Glomerular visceral epithelial cell (primary cell): ENCODE measurements around the gene GRAMD2A.

ENCODE experiments used
- DNase-seq: peaks from one replicate; pipeline ENCODE4 v3.0.0-alpha.2; 2016; ENCODE audit errors: extremely low spot score

The GRAMD2A gene

DNA sequence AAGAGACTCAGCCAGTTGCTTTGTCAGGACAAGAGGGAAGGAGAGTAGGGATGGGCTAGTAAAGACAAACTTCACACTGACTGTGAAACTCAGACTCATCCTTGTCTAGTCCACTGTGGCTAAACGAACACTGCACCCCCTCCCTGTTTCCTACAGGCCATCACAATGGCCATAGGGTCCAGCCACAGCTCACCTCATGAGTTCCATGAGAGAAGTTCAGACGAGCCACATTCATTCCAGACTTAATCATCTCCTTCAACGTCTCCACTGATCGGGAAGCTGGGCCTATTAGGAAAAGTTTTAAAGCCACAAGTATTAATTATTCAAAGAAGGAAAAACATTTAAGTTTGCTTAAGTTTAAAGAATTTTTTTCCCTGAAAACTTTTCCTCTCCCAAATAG lies 19.6 kb upstream of the GRAMD2A start:
- no peak for DNase-seq

DNA sequence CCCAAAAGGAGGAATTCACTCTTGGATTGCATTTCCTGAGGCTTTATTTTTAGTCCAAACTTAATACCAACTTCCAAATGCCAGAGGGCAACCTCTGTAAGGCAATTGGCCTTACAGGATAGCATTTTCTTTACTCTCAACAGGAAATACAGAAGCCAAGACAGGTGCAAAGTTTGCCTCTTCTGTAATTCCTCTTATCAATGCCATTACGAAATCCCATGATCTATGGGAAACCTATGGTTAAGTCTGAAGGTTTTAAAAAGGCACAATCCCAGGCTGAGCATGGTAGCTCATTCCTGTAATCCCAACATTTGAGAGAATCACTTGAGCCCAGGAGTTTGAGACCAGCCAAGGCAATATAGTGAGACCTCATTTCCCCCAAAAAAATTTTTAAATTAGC lies 18.5 kb upstream of the GRAMD2A start:
- DNase-seq, result no peak

DNA sequence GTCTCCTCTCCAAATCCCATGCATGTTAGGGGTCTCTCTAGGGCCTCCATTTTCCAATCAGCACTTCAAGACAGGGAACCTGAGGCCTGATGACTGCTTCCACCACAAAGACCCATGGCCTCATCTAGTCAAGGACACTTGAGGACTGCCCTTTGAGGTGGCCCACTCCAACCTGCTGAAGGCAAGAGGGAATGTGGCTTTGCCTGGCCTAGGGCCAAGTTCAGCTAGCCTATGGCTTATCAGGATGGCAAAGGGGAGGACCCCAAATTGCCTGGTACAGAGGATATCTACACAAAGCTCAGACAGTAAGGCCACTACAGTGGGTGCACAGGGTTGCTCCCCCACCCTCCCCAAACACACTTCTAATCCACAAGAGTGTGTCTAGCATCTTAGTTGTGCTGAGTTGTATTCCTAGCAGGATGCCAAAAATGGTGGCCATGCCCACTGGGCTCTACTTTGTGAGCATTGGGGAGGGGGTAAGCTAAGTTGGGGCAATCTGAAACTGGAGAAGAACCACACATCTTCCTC lies 10.0 kb upstream of the GRAMD2A start:
- no peak for DNase-seq

DNA sequence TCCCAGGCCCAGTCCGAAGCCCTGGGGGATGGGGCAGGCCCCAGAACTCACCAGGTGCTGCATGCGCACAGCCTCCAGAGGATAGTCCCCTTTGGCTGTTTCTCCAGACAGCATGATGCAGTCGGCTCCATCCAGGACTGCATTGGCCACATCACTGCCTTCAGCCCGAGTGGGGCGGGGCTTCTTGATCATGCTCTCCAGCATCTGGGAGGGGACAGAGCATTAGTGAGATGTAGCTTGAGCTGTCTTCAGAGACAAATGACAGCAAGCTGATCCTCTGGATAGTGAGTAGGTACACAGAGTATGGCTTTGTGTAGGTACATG lies 9.1 kb upstream of the GRAMD2A start:
- DNase-seq, result no peak

DNA sequence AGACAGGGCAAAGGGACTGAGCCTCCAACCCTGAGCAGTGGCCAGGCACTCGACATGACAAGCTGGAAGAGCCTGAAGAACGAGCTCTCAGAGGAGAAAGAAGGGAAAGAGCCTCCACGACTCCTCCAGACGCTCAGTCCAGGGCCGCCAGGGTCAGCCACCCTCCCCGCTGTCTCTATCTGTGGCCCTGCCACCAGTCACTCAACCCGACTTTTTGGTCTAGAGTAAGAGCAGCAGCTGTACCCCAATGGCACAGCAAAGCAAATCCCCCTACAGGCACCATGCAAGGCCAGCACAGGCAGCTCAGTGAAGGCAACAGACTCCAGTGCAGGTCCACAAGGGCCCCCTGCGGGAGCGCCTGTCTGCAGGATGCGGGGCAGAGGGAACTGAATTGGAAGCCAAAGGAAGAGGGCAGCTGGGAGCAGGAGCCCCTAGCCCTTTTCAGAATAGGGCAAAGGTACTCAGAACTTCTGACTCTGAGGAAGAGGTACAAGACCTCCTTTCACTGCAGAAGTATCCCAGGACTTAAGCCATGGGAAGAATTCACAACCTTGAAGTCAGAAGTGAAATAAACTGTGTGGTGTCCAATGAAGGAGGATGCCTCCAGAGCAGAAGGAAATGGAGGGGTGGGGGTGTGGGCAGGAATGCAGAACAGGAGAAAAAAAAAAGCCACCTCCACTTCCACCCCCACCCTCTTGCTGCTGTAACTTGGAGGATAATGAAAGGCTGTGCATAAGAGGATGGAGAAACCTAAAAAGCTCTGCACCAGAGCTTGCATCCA lies 8.5 kb upstream of the GRAMD2A start:
- DNase-seq, result no peak

DNA sequence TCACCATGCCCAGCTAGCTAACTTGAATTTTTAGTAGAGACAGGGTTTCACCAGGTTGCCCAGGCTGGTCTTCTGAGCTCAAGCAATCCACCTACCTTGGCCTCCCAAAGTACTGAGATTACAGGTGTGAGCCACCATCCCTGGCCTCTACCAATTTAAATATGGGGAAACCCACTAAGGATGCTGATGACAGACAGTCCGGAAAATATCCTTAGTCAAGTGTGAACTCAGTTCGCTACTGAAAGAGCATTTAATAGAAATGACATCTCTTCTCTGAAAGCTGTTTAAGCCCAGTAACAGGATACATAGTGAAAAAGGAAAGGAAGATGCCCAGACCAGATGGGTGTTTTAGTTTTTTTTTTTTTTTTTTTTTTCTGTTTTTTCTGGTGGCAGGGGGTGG lies 7.7 kb upstream of the GRAMD2A start:
- DNase-seq, result no peak

DNA sequence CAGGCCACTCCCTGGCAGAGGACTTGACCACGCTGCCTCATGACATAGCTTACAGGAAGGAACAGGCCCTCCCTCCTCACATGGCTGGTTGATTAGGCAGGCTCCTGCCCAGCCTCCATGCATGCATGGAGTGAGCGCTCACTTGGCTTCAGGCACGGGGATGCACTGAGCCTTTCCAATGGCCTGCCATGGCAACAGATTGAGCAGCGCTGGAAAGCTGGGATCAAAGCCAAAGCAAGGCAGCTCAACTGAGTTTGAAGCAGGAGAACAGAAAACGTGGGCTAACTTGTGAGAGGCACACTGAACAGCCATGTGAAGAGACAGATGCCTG lies 5.9 kb upstream of the GRAMD2A start:
- DNase-seq, result peak; percentile 93

DNA sequence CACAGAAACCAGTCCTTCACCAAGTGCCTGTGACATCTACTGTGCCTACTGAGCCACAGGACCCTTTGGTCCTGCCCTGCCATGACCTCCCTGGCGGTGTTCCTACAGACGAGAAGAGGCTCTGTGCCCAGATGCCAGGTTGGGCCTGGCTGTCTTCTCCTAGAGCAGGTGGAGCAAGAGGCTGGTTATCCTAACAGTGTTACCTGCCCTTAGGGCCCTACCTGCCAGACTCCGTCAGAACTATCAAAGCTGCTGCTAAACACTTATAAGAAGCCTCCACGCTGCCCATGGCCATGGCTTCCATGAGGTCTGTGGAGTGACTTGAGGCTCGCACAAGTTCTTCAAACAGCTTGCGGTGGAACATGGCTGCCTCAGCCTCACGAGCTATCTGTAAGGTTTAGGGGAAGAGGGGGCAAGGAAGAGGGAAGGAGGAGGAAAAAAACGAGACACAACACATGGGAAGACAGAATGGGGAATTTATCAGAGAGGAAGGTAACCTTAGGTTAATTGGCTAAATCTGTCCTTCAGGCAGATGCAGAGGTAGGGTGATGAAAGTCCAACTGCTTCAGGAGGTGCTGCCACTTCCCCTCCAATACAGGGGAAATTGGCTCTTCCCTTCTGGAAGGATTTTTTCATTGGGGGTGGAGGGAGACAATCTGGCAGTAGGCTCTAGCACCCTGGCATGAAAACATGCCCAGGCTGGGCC lies 5.4 kb upstream of the GRAMD2A start:
- DNase-seq, result no peak

DNA sequence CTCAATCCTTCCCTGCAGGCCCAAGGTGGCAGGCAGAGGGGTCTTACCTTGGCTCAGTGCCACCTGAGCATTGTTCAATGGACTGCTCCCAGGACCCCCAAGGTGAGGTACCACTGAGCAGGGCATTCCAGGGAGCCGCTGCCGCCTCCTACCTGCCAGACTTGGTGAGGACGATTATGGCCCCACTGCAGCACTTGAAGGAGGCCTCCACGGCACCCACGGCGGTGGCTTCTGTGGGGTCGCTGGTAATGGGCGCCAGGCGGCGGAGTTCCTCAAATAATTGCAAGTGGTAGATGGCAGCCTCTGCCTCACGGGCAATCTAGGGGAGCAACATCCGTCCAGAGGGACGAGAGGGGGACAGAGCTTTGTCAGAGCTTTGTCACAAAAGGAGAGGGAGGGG lies 4.7 kb upstream of the GRAMD2A start:
- DNase-seq, result no peak

DNA sequence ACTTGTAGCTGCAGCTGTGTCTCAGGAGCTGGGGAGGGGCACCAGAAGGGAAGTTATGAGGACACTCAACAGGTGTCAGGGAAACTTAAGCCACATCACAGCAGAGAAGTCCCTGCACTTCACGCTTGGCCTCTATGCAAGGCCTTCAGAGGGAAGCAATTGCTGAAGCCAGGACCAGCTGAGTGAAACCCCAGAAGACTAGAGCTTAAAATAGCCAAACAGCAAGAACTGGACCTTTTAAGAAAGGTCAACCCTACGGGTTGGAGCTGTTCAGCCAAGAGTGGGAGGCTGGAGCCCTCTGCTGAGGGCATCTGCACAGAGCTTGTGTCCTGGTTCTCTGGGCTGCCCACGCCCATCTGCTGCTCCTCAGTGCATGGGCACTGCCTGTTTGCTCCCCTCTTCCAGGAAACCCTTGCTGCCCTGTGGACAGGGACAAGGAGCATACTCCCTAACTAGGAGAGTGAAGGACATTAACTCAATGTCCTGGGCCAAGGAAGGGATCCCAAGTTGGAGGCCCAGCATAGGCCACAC lies 3.9 kb upstream of the GRAMD2A start:
- DNase-seq, result no peak

DNA sequence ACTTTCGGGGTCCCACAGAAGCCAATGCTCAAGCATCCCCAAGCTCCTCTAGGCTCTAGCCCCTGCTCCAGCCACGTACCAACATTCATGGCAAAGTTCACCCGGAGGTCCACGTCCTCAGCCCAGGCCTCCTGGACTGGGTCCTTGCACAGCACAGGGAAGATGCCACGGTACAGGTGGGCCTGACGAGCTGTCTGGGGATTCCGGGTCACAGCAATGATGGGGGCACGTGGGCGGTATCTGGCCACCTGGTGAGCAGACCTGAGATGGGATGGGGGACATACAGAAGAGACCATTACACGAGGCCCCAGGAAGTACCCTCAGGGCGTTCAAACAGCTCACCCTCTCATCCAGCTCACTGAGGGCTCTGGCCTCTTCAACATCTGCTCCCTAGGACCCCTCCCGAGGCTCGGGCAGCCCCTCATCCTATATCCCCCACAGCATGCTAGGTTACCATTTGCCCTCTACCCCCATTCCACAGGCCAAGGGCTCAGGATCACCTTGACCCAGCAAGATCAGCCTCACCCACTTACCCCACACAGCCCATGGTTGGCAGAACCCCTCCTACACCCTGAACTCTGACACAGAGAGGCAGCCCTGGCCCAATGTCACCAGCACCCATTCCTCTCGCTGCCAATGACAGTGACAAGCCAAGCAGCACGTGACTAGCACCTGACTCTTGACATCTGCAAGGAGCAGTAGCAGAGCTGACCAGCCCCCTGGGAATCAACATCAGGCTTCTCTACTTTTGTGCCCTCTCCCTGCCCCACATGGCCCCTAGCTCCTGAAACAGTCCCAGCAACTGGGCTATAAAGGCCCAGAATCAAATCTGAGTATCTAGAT lies 3.0 kb upstream of the GRAMD2A start:
- DNase-seq, result no peak

DNA sequence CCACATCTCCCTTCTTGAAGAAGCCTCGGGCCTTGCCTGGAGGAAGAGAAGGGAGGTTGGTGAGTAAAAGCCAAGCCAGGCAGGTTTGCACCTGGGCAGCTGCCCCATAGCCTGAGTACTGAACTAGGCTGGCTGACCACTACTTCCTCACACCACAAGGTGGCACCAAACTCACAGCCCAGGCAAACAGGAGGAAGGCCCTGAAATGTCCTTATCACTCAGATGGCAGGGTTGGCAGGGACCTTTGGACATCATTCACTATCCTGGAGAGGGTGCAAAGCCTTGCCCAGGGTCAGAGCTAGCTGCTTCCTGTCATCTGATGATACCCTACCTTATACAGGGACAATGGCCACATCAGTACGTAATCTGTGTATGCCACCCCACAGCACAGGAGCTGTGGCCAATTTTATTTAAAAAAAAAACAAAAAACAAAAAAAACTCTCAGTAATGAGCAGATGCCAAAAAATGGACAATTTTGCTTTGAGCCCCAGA lies 2.2 kb upstream of the GRAMD2A start:
- peak; percentile 86 for DNase-seq

DNA sequence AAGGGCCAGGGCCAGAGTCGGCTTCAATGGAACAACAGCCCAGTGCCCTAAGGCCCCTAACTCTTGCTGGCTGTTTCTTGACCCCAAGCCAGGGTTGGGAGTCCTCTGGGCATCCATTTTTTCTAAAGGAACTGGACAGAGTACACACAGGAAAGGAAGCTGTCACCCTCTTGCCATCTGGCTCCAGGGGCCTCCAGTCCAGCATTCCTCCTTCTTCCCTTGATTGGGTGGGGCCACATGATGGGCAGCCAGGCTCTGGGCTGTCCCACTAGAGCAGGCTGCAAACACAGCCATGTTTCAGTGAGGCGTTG lies 1.6 kb upstream of the GRAMD2A start:
- DNase-seq, result no peak

DNA sequence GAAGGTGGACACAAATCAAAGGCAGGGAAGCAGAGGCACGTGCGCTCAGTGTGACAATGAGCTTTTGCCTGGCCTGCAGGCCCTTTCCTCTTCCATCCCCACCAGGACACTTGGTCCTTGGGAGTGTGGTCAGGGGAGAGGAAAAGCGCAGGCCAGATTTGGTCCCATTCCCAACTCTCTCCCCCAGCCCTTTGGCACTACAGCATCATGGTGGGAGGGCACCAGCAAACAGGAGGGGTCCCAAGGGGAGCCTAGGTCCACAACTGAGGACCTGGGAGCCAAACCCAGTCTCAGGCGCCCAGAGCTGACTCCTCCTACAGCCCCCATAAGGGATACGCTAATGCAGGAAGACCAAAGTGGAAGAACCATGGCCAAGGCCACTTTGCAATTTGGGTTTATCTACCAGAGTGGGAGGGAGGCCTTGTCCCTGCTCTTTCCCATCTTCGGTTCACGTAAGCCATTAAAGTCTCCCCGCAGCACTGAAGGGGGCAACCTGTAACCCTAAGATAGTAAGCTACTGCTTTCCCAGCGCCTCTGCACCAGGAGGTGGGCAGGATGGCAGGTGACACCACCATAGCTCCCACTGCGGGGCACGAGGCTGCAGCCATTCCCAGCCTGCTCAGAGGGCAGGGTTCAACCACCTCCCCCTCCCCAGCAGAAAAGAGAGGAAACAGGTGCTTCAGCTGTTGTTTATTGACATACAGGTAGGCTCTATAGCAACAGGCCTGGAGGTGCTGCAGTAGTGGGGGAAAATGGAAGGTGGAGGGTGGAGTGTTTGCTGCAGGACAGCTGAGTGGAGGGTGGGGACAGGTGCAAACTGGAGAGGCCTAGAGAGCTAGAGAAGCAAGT lies 993 bp upstream of the GRAMD2A start:
- DNase-seq, result no peak

DNA sequence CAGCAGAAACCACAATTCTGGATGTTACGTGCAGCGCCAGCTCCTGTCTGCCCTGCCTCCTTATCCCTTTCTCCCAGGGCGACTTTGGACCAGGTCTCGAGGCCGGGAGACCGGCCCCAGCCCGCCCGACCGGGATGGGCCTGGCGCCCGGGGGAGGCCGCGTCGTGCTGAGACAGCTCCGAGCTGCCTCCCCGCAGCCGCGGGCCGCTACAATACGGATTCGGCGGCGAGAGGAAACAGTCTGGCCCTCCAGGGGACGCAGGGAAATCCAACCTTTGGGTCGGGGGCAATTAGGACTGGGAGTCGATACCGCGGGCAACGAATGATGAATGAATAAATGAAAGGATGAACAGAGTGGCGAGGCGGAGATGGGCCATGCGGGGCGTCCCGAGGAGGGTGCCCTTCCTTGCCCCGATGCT lies 537 bp downstream of the GRAMD2A start:
- DNase-seq, result no peak

DNA sequence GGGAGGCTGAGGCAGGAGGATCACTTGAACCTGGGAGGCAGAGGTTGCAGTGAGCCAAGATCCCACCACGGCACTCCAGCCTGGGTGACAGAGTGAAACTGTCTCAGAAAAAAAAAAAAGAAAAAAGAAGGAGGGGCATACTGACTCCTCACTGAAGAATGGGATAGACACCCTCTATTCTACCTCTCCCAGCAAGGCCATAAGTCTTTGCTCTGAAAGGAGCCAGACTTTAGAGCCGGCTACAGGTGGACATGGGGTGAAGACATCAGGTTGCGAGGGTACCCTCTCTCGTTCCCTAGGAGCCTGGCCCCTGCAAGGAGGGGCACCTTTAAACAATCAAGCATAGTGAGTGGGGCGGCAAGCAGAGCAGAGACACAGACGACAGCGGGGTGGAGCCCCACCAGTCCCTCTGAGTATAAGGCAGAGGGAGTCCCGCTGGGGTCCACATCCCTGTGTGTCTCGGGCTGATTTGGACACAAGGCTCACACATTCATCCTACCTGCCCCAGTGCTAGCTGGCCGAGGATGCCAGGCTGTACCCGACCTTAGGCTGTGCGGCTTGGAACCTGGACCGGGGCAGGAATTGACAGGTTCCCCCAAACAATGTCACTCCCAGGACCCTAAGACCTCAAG lies 1.1 kb downstream of the GRAMD2A start:
- no peak for DNase-seq

DNA sequence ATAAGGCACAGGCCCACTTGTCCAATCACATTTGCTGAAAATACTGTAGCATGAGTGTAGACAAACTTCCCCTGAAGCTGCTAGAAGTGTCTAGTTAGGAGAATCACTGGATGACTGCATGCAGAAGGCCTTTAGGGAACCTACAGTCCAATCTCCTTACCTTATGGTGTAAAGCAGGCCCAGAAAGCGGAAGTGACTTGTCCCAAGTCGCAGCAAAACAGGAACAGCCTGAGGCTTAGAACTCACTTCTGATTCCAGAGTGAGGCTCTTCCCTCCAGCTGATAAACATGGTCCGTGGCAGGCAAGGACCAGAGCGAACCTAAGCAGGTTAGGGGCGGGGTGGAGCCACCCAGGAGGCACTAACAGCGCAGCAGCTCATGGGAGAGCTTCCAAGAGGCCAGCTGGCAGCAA lies 2.5 kb downstream of the GRAMD2A start:
- no peak for DNase-seq

DNA sequence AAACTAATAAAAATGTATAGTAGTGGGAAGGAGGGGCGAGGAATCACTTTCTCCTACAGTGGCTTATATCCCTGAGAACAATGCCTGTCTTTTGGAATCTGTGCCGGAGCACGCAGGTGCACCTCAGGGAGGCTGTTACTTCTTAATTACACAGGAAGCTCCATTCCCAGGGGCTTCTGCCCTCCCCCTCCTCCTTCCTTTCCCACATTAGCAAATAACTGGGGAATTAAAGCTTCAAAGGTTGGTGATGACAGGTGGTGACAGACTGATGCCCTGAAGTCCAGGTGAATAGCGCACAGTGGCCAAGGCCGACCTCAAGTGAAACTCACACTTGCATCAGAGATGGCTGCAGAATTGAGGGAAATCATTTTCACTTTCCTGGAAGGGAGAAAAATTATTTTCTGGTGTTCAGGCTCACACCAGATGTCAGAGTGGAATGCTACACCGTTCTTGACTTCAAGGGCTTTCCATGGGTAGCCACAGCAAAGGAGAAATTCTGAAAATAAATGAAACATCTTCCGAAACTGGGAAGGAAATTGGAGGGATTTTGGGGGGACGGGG lies 3.7 kb downstream of the GRAMD2A start:
- DNase-seq, result no peak

DNA sequence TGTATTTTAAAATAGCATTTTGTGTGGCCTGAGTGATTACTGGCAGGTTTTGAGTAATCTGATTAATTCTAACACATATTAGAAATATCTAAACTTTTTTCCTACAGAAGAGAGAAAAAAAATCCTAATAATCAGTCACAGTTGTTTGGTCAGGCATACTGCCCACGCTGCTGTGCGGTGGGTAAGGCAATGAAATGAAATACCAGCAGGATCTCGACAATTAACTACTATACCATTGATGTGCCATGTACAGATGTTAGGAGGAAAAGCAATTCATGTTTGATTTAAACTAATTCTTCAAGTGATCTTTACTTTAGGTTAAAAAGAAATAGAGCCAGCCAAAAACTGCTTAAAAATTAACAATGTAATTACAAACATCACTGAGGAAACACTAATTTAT lies 5.2 kb downstream of the GRAMD2A start:
- DNase-seq, result no peak

DNA sequence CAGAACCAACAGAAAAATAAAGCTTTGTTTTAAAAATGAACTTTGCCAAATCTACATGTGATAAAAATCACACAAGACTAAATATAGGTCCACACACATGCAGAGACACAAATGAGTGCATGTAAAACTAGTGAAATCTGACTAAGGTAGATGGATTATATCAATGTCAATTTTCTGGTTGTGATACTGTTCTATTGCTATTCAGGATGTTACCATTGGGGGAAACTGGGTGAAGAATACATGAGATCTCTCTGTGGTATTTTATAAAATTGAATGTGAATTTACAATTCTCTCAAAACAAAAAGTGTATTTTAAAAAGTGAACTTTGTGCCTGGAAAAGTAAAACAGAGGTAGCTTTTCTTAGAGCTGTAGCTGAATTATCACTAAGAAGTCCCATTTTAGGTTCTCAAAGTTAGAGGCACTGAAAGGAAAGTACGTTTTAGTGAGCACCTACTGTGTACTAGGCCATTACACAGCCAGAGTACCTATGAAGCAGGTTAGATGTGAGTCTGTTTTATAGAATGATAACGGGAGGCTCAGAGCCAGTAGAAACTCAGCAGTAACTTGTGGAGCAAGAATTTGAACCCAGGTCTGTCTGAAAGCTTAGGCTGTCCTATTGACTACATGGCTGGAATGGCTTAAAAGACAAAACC lies 8.2 kb downstream of the GRAMD2A start:
- DNase-seq, result no peak
